Gastrocnemius medialis (tissue), 4 donors: Measurements from ENCODE around the gene NOD1.

Experiments
- CTCF ChIP-seq, 5 experiments: fragments of 450-650 bp in 3 of 5; fragments of 200-600 bp in 2 of 5; sonication (generic) in 2 of 5; IDR thresholded peaks in 4 of 5; conservative IDR thresholded peaks in 1 of 5; 1 replicate in 4 of 5; 2 replicates in 1 of 5; pipeline ENCODE4 v1.5.1; 2016 to 2019; ENCODE audit warnings: antibody characterized with exemption in 5 of 5, mild to moderate bottlenecking in 3 of 5, moderate library complexity in 3 of 5
- POLR2A ChIP-seq, 2 donors: fragments of 450-650 bp; IDR thresholded peaks; one replicate each; pipeline ENCODE4 v1.6.1; 2017; ENCODE audit warnings: antibody characterized with exemption in 2 of 2, mild to moderate bottlenecking in 2 of 2, moderate library complexity in 2 of 2

GRCh38 chr7:30427296-30428070 is 51.1 kb downstream of the NOD1 start:
- TF ChIP-seq CTCF (IDR thresholded peaks at IDR 0.05 in 4 of 5, conservative IDR thresholded peaks at IDR 0.05 in 1 of 5) (no peak), POLR2A (IDR thresholded peaks at IDR 0.05) (no peak)
